Activated CD8-positive, alpha-beta memory T cell treated with anti-CD3 and anti-CD28 coated beads for 36 hours (primary cell): ENCODE data around the gene DRD1. TPM values are rescaled to one million over a fixed set of nuclear protein-coding genes. Genes with fewer than 3 reads are reported as not detected.
"Not testable (repeated sequence)": the region's sequence is repeated elsewhere in the genome, so short reads cannot be mapped to it uniquely, and the experiment has no call there.

Source experiments
- CTCF ChIA-PET: fragments of 350-600 bp; sonication (Branson Sonifier 250); formaldehyde crosslinking; loops from one replicate; lab custom pipeline; 2021; ENCODE audit warnings: antibody characterized with exemption; lab: Charles Lee
- POLR2A ChIA-PET: fragments of 350-600 bp; sonication (Branson Sonifier 250); formaldehyde crosslinking; loops from one replicate; lab custom pipeline; 2021; ENCODE audit warnings: antibody characterized with exemption; lab: Charles Lee
- total RNA-seq, 2 experiments: library from RNA; stranded (reverse); gene quantifications; one replicate each; pipeline ENCODE4 v1.2.3, GENCODE V29; 2021

Gene DRD1
- total RNA-seq, 2 experiments from 2014 or later: not detected

- CTCF ChIA-PET: interaction anchor here (1.2 kb wide), 1 partner anchor 495 kb away, joined by 3 read pairs; no protein-coding TSS in a partner anchor
Measured at GRCh38 chr5:175446378-175446777, 2.4 kb upstream of the DRD1 start.

GRCh38 chr5:175444905-175445456 lies 999 bp upstream of the DRD1 start:
- POLR2A ChIA-PET: no interaction called here
- CTCF ChIA-PET: interaction anchor here (1.0 to 1.5 kb wide), 3 partner anchors 14 to 493 kb away, joined by 3 to 4 read pairs (median 3); no protein-coding TSS in a partner anchor

More at GRCh38 chr5:175446378-175446777, 2.4 kb upstream of the DRD1 start:
- POLR2A ChIA-PET: not testable (repeated sequence)

- POLR2A ChIA-PET: no interaction called here
- CTCF ChIA-PET: interaction anchor here (0.8 to 1.5 kb wide), 4 partner anchors 15 to 495 kb away, joined by 3 to 4 read pairs (median 3); no protein-coding TSS in a partner anchor
Measured at GRCh38 chr5:175443514-175444059, 395 bp downstream of the DRD1 start.

GRCh38 chr5:175438234-175438857 lies 5.6 kb downstream of the DRD1 start:
- POLR2A ChIA-PET: no interaction called here

GRCh38 chr5:175436359-175436758 lies 7.6 kb downstream of the DRD1 start:
- POLR2A ChIA-PET: no interaction called here
- CTCF ChIA-PET: interaction anchor here (0.7 kb wide), 1 partner anchor 239 kb away, joined by 3 read pairs; no protein-coding TSS in a partner anchor

More at GRCh38 chr5:175438234-175438857, 5.6 kb downstream of the DRD1 start:
- CTCF ChIA-PET: no interaction called here

- ChIA-PET CTCF (no interaction called here), POLR2A (no interaction called here)
Measured at GRCh38 chr5:175434800-175435199, 9.2 kb downstream of the DRD1 start.

- POLR2A ChIA-PET: no interaction called here
- CTCF ChIA-PET: no interaction called here
Measured at GRCh38 chr5:175427762-175428161, 16.2 kb downstream of the DRD1 start.

GRCh38 chr5:175424594-175424993 lies 19.4 kb downstream of the DRD1 start:
- CTCF ChIA-PET, POLR2A ChIA-PET: not testable (repeated sequence)

GRCh38 chr5:175422058-175422457 lies 21.9 kb downstream of the DRD1 start:
- ChIA-PET POLR2A (no interaction called here), CTCF (no interaction called here)

GRCh38 chr5:175420383-175420782 lies 23.6 kb downstream of the DRD1 start:
- POLR2A ChIA-PET: no interaction called here
- CTCF ChIA-PET: no interaction called here

GRCh38 chr5:175418251-175418650 lies 25.7 kb downstream of the DRD1 start:
- ChIA-PET CTCF (no interaction called here), POLR2A (no interaction called here)

- CTCF ChIA-PET: no interaction called here
Measured at GRCh38 chr5:175417384-175417783, 26.6 kb downstream of the DRD1 start.

GRCh38 chr5:175415303-175415702 lies 28.7 kb downstream of the DRD1 start:
- POLR2A ChIA-PET: no interaction called here
- CTCF ChIA-PET: no interaction called here

More at GRCh38 chr5:175417384-175417783, 26.6 kb downstream of the DRD1 start:
- POLR2A ChIA-PET: no interaction called here

- POLR2A ChIA-PET: no interaction called here
- CTCF ChIA-PET: no interaction called here
Measured at GRCh38 chr5:175410926-175411325, 33.1 kb downstream of the DRD1 start.

GRCh38 chr5:175406300-175406699 lies 37.7 kb downstream of the DRD1 start:
- CTCF ChIA-PET: interaction anchor here (0.6 kb wide), 1 partner anchor 51 kb away, joined by 4 read pairs; no protein-coding TSS in a partner anchor
- POLR2A ChIA-PET: no interaction called here

GRCh38 chr5:175397590-175398297 lies 46.2 kb downstream of the DRD1 start:
- CTCF ChIA-PET, POLR2A ChIA-PET: not testable (repeated sequence)

GRCh38 chr5:175395430-175395829 lies 48.6 kb downstream of the DRD1 start:
- POLR2A ChIA-PET, CTCF ChIA-PET: not testable (repeated sequence)

GRCh38 chr5:175394601-175395000 lies 49.4 kb downstream of the DRD1 start:
- POLR2A ChIA-PET: no interaction called here

GRCh38 chr5:175393897-175394296 lies 50.1 kb downstream of the DRD1 start:
- ChIA-PET CTCF (no interaction called here), POLR2A (no interaction called here)

More at GRCh38 chr5:175394601-175395000, 49.4 kb downstream of the DRD1 start:
- CTCF ChIA-PET: no interaction called here

- ChIA-PET CTCF (interaction anchor here (0.6 kb wide), 1 partner anchor 165 kb away, joined by 4 read pairs; no protein-coding TSS in a partner anchor), POLR2A (no interaction called here)
Measured at GRCh38 chr5:175392236-175392635, 51.7 kb downstream of the DRD1 start.
